H1 (cell line): ENCODE measurements around the gene TUBGCP6. TPM values are rescaled to one million over a fixed set of nuclear protein-coding genes. Genes with fewer than 3 reads are reported as not detected.

Experiments used
- CTCF ChIA-PET: fragments of 300-600 bp; sonication (Branson Sonifier 250); formaldehyde crosslinking; loops from one replicate; lab custom pipeline; 2021; ENCODE audit not compliant: partially characterized antibody; lab: Charles Lee
- POLR2A ChIA-PET: fragments of 300-600 bp; sonication (Branson Sonifier 250); formaldehyde crosslinking; loops from one replicate; lab custom pipeline; 2021; ENCODE audit warnings: inconsistent platforms; ENCODE audit not compliant: partially characterized antibody; lab: Charles Lee
- DNase-seq, 2 experiments: peaks; one replicate each; pipeline versions ENCODE4 v3.0.0 to v3.0.0-alpha.2; 2010 to 2022; ENCODE audit warnings: low spot score in 2 of 2, low read depth in 1 of 2, mixed read lengths in 1 of 2
- FAIRE-seq: peaks from 2 replicates; lab custom pipeline; 2011; peaks lifted over from hg19 to GRCh38; lab: Jason Lieb, UNC
- H2AFZ ChIP-seq: 2 replicates; pipeline ENCODE4 v1.8.1; 2012; ENCODE audit warnings: low read length, inconsistent platforms
- H2AK5ac ChIP-seq: 2 replicates; pipeline ENCODE4 v1.6.1; 2013; ENCODE audit warnings: low read depth, low read length
- H2BK120ac ChIP-seq: replicated peaks from 2 replicates; pipeline ENCODE3; 2013; ENCODE audit warnings: low read depth, low read length, inconsistent platforms
- H2BK12ac ChIP-seq: 2 replicates; pipeline ENCODE4 v1.6.1; 2013; ENCODE audit warnings: low read depth, low read length
- H2BK15ac ChIP-seq: 2 replicates; pipeline ENCODE4 v1.6.1; 2013; ENCODE audit warnings: low read length
- H2BK20ac ChIP-seq: 2 replicates; pipeline ENCODE4 v1.6.1; 2013; ENCODE audit warnings: low read length
- H2BK5ac ChIP-seq: 2 replicates; pipeline ENCODE4 v1.6.1; 2013; ENCODE audit warnings: low read depth, low read length
- H3K14ac ChIP-seq: 2 replicates; pipeline ENCODE4 v1.6.1; 2013; ENCODE audit warnings: inconsistent platforms; ENCODE audit not compliant: insufficient read length
- H3K18ac ChIP-seq: 2 replicates; pipeline ENCODE4 v1.6.1; 2013; ENCODE audit warnings: low read length; ENCODE audit errors: extremely low read depth
- H3K23ac ChIP-seq: 2 replicates; pipeline ENCODE4 v1.6.1; 2013; ENCODE audit warnings: inconsistent platforms; ENCODE audit not compliant: insufficient read length
- H3K23me2 ChIP-seq: 2 replicates; pipeline ENCODE4 v1.6.1; 2013; ENCODE audit warnings: low read depth, low read length
- H3K27ac ChIP-seq: 2 replicates; pipeline ENCODE4 v1.6.1; 2011; ENCODE audit warnings: low read depth, low read length, inconsistent platforms
- H3K27me3 ChIP-seq, 4 experiments: replicated peaks in 1 of 4; 1 replicate in 1 of 4; 2 replicates in 3 of 4; pipeline versions ENCODE4 v1.6.1 to v1.8.1; 2011 to 2013; ENCODE audit warnings: low read length in 3 of 4, mild to moderate bottlenecking in 3 of 4, inconsistent platforms in 2 of 4, mixed read lengths in 2 of 4, moderate library complexity in 1 of 4; ENCODE audit not compliant: control insufficient read depth in 3 of 4, insufficient read depth in 3 of 4; ENCODE audit errors: extremely low read depth in 1 of 4
- H3K36me3 ChIP-seq, 4 experiments: 2 replicates each; pipeline versions ENCODE4 v1.6.1 to v1.8.1; 2011 to 2013; ENCODE audit warnings: mild to moderate bottlenecking in 4 of 4, low read length in 3 of 4, moderate library complexity in 2 of 4, control low read depth in 1 of 4, inconsistent platforms in 1 of 4; ENCODE audit not compliant: insufficient read depth in 4 of 4, control insufficient read depth in 2 of 4
- H3K4ac ChIP-seq: replicated peaks from 2 replicates; pipeline ENCODE3; 2013; ENCODE audit warnings: low read length, low read depth, mixed read lengths, inconsistent platforms; ENCODE audit not compliant: insufficient read length
- H3K4me1 ChIP-seq, 4 experiments: replicated peaks in 1 of 4; 1 replicate in 1 of 4; 2 replicates in 3 of 4; pipeline versions ENCODE4 v1.6.1 to v1.8.1; 2011 to 2013; ENCODE audit warnings: low read length in 3 of 4, inconsistent platforms in 2 of 4, mixed read lengths in 1 of 4; ENCODE audit not compliant: insufficient read depth in 4 of 4, control insufficient read depth in 3 of 4
- H3K4me2 ChIP-seq, 2 experiments: 2 replicates each; pipeline versions ENCODE4 v1.6.1 to v1.8.1; 2011 to 2013; ENCODE audit warnings: low read depth in 2 of 2, low read length in 2 of 2, control low read depth in 1 of 2, inconsistent platforms in 1 of 2, mild to moderate bottlenecking in 1 of 2; ENCODE audit not compliant: insufficient read depth in 1 of 2
- H3K4me3 ChIP-seq, 4 experiments: fragments of 200-600, 300-600 bp in 1 of 4; sonication (generic), shearing (Covaris generic), sonication (Bioruptor Twin) in 1 of 4; 2 replicates each; pipeline versions ENCODE4 v1.5.1 to v1.8.1; 2011 to 2016; ENCODE audit warnings: low read length in 4 of 4, low read depth in 3 of 4, control low read depth in 2 of 4, inconsistent platforms in 2 of 4, mild to moderate bottlenecking in 2 of 4, mixed read lengths in 1 of 4, moderate library complexity in 1 of 4; ENCODE audit not compliant: insufficient read depth in 2 of 4; ENCODE audit errors: extremely low read depth in 1 of 4
- H3K56ac ChIP-seq: replicated peaks from 2 replicates; pipeline ENCODE3; 2013; ENCODE audit warnings: low read depth, mild to moderate bottlenecking, mixed read lengths, low read length, inconsistent platforms; ENCODE audit not compliant: insufficient read length
- H3K79me1 ChIP-seq: 2 replicates; pipeline ENCODE4 v1.6.1; 2013; ENCODE audit warnings: low read depth, low read length, control low read depth
- H3K79me2 ChIP-seq, 2 experiments: 2 replicates each; pipeline versions ENCODE4 v1.6.1 to v1.8.1; 2012 to 2013; ENCODE audit warnings: low read length in 2 of 2, mild to moderate bottlenecking in 2 of 2, inconsistent platforms in 1 of 2; ENCODE audit not compliant: insufficient read depth in 2 of 2, control insufficient read depth in 1 of 2
- H3K9ac ChIP-seq, 4 experiments: replicated peaks in 1 of 4; 1 replicate in 1 of 4; 2 replicates in 3 of 4; pipeline versions ENCODE4 v1.6.1 to v1.8.1; 2011 to 2013; ENCODE audit warnings: low read depth in 3 of 4, low read length in 3 of 4, control low read depth in 2 of 4, mild to moderate bottlenecking in 2 of 4, moderate library complexity in 2 of 4, inconsistent platforms in 1 of 4; ENCODE audit errors: extremely low read depth in 1 of 4
- H3K9me3 ChIP-seq, 2 experiments: 2 replicates each; pipeline versions ENCODE4 v1.6.1 to v1.8.1; 2012 to 2013; ENCODE audit warnings: mild to moderate bottlenecking in 2 of 2, moderate library complexity in 2 of 2, control low read depth in 1 of 2, inconsistent platforms in 1 of 2, low read depth in 1 of 2, low read length in 1 of 2, mixed read lengths in 1 of 2; ENCODE audit not compliant: insufficient read depth in 2 of 2
- H4K20me1 ChIP-seq, 2 experiments: replicated peaks in 1 of 2; 2 replicates each; pipeline versions ENCODE3 to v1.8.1; 2011 to 2013; ENCODE audit warnings: inconsistent platforms in 2 of 2, low read length in 2 of 2, mild to moderate bottlenecking in 1 of 2; ENCODE audit not compliant: insufficient read depth in 2 of 2, control insufficient read depth in 1 of 2
- H4K5ac ChIP-seq: 2 replicates; pipeline ENCODE4 v1.6.1; 2013; ENCODE audit warnings: low read length, low read depth, mixed read lengths, inconsistent platforms; ENCODE audit not compliant: insufficient read length
- H4K8ac ChIP-seq: 2 replicates; pipeline ENCODE4 v1.8.0; 2013; ENCODE audit warnings: mild to moderate bottlenecking, moderate library complexity, low read length, inconsistent platforms; ENCODE audit not compliant: insufficient read depth; ENCODE audit errors: extremely low read depth
- H4K91ac ChIP-seq: replicated peaks from 2 replicates; pipeline ENCODE3; 2013; ENCODE audit warnings: low read length, mixed read lengths, inconsistent platforms; ENCODE audit not compliant: insufficient read length
- ASH2L ChIP-seq: fragments of 200-600, 300-600 bp; sonication (generic); IDR thresholded peaks from one replicate; pipeline ENCODE4 v1.7.1; 2017; ENCODE audit warnings: low read length
- ATF2 ChIP-seq: IDR thresholded peaks from 2 replicates; pipeline ENCODE4 v1.6.1; 2012; ENCODE audit warnings: low read length, inconsistent platforms
- BRCA1 ChIP-seq: IDR thresholded peaks from 2 replicates; pipeline ENCODE4 v1.6.1; 2012; ENCODE audit warnings: low read depth, low read length, improper control_type of control experiment
- CBX5 ChIP-seq: fragments of 300-800, 300-1000 bp; sonication (generic); IDR thresholded peaks from 2 replicates; pipeline ENCODE4 v1.7.1; 2016; ENCODE audit warnings: antibody characterized with exemption, low read length, low read depth
- GTF2F1 ChIP-seq: IDR thresholded peaks from 2 replicates; pipeline ENCODE4 v1.6.1; 2012; ENCODE audit warnings: low read depth, low read length, improper control_type of control experiment, borderline replicate concordance
- KDM4A ChIP-seq: IDR thresholded peaks from one replicate; pipeline ENCODE4 v1.7.1; 2012; ENCODE audit warnings: low read depth, mild to moderate bottlenecking, moderate library complexity, low read length, inconsistent platforms; ENCODE audit not compliant: severe bottlenecking
- RFX5 ChIP-seq: IDR thresholded peaks from 2 replicates; pipeline ENCODE4 v1.6.1; 2011; ENCODE audit warnings: low read depth, low read length, improper control_type of control experiment, borderline replicate concordance
- SIX5 ChIP-seq: IDR thresholded peaks from 2 replicates; pipeline ENCODE4 v1.6.1; 2011; ENCODE audit warnings: mild to moderate bottlenecking, low read depth, low read length
- WGBS, 2 experiments: shearing (Covaris generic) in 1 of 2; methylation state at CpG; one replicate each; pipeline versions ENCODE4 v1.1.6 to v1.1.7; 2013 to 2015; ENCODE audit warnings: low lambda C conversion rate in 2 of 2, mixed read lengths in 2 of 2, inconsistent platforms in 1 of 2, low coverage in 1 of 2, missing lambda C conversion rate in 1 of 2; ENCODE audit not compliant: insufficient replicate concordance in 2 of 2, insufficient coverage in 1 of 2, insufficient read length in 1 of 2; ENCODE audit errors: extremely low coverage in 1 of 2, missing lambda C conversion rate in 1 of 2; 5-methylcytosine and 5-hydroxymethylcytosine counted together
- polyA plus RNA-seq, 7 experiments: library from polyadenylated mRNA; depleted of rRNA in 3 of 7; stranded (reverse) in 5 of 7; unstranded in 2 of 7; fragments of >200 nt in 5 of 7; fragments of 200-250 nt in 2 of 7; gene quantifications; 1 replicate in 5 of 7; 2 replicates in 1 of 7; 4 replicates in 1 of 7; pipeline versions ENCODE4 v1.2.1 to v1.2.3, GENCODE V29; 2011 to 2013; ENCODE audit warnings: missing spikeins in 2 of 7, mixed read lengths in 2 of 7
- total RNA-seq: library from RNA; stranded (reverse); fragmentation: NEBNext Ultra II Directional; extraction: Animal tissue kit (Norgen Biotek cat#: 25700); gene quantifications from 2 replicates; pipeline ENCODE4 v1.2.1, GENCODE V29; 2021

Gene TUBGCP6
- total and polyA plus RNA-seq, 2 of the 8 experiments (the other 6 are each of a cell fraction or from before 2014, with no cell fraction given), result 24.2 to 24.7 TPM

- Histone ChIP-seq H4K5ac (no peak overlapping the region), H4K8ac (peak overlapping the region; percentile 51), H4K91ac (no peak overlapping the region), H3K27ac (no peak overlapping the region), H3K27me3 (peaks cover 24 to 53% (median 41%) of the 10 kb centered on the region in 4 experiments; a peak in 6 of 7 replicates), H3K36me3 (no peaks in the 10 kb centered on the region), H3K23me2 (peaks cover 11% of the 10 kb centered on the region; the same call in 1 of the 2 replicates), H3K23ac (no peak overlapping the region), H3K9me3 (peaks cover 0 to 10% of the 10 kb centered on the region in 2 experiments; a peak in 1 of 4 replicates), H3K4me3 (peak overlapping the region in 2 of 4 experiments; percentile 19 to 58; a peak in 3 of 8 replicates), H2BK20ac (no peak overlapping the region), H3K4me2 (peak overlapping the region; percentile 55 to 59), H2BK12ac (no peak overlapping the region), H3K79me2 (no peaks in the 10 kb centered on the region), H3K4me1 (peaks cover 2 to 14% (median 9%) of the 10 kb centered on the region in 4 experiments; a peak in 6 of 7 replicates), H3K9ac (no peak overlapping the region), H2BK120ac (no peak overlapping the region), H3K14ac (no peak overlapping the region), H3K18ac (no peak overlapping the region), H2AK5ac (no peak overlapping the region), H3K4ac (no peak overlapping the region), H3K56ac (no peak overlapping the region), H3K79me1 (no peaks in the 10 kb centered on the region), H2BK5ac (no peak overlapping the region), H2BK15ac (no peak overlapping the region), H2AFZ (no peak overlapping the region), H4K20me1 (peaks cover 3 to 7% of the 10 kb centered on the region in 2 experiments)
- POLR2A ChIA-PET, result no interaction called here
- 58% methylated on average over 9 of the region's 18 CpGs; no CpG with 5 or more reads in 1 of the 2 experiments for WGBS, 2 experiments
- DNase-seq, result no peak
- CTCF ChIA-PET, result interaction anchor here (4.7 kb wide), 1 partner anchor 18 kb away, joined by 30 read pairs; the partner anchor contains the start of gene HDAC10
- FAIRE-seq, result no peak
- TF ChIP-seq BRCA1 (no peak), KDM4A (no peak), SIX5 (no peak), ATF2 (no peak), CBX5 (no peak), RFX5 (no peak), ASH2L (no peak), GTF2F1 (no peak)
Measured at GRCh38 chr22:50269573-50269969, 24.7 kb upstream of the TUBGCP6 start.
